Right lobe of liver (tissue), 6 donors: ENCODE data around the gene TERB2. TPM values are rescaled to one million over a fixed set of nuclear protein-coding genes. Genes with fewer than 3 reads are reported as not detected.
"Not testable (repeated sequence)": the region's sequence is repeated elsewhere in the genome, so short reads cannot be mapped to it uniquely, and the experiment has no call there.

Experiments used
- ATAC-seq, 4 donors: fragments of 200-7000 bp; cut with Tn5 transposase; one replicate each; pipeline ENCODE4 v1.9.1; 2020; ENCODE audit warnings: mild to moderate bottlenecking in 4 of 4, moderate library complexity in 4 of 4
- DNase-seq, 3 donors: peaks; one replicate each; pipeline ENCODE4 v3.0.0-alpha.2; 2020
- H3K27ac ChIP-seq, 3 donors: fragments of 200-600 bp; one replicate each; pipeline ENCODE4 v1.8.0; 2022
- H3K27me3 ChIP-seq, 2 donors: fragments of 200-600 bp; one replicate each; pipeline ENCODE4 v1.8.0; 2022
- H3K36me3 ChIP-seq, 4 donors: fragments of 200-600 bp; sonication (generic) in 1 of 4; one replicate each; pipeline versions ENCODE4 v1.5.1 to v1.8.0; 2017 to 2022; ENCODE audit warnings: control low read depth in 1 of 4
- H3K4me1 ChIP-seq, 4 donors: fragments of 200-600 bp; sonication (generic) in 1 of 4; one replicate each; pipeline versions ENCODE4 v1.5.1 to v1.8.0; 2017 to 2022; ENCODE audit warnings: control low read depth in 1 of 4
- H3K4me3 ChIP-seq, 3 donors: fragments of 200-600 bp; one replicate each; pipeline ENCODE4 v1.8.0; 2022
- H3K9me3 ChIP-seq, 4 donors: fragments of 200-600 bp; sonication (generic) in 1 of 4; one replicate each; pipeline versions ENCODE4 v1.5.1 to v1.8.0; 2017 to 2022; ENCODE audit warnings: control low read depth in 1 of 4
- POLR2A ChIP-seq: fragments of 450-650 bp; IDR thresholded peaks from one replicate; pipeline ENCODE4 v1.6.1; 2017; ENCODE audit warnings: antibody characterized with exemption, mild to moderate bottlenecking
- WGBS: methylation state at CpG from one replicate; pipeline ENCODE4 v1.1.6; 2018; ENCODE audit warnings: low coverage, low lambda C conversion rate; ENCODE audit not compliant: insufficient coverage; ENCODE audit errors: missing lambda C conversion rate; 5-methylcytosine and 5-hydroxymethylcytosine counted together
- intact Hi-C, 2 donors: fragments of 100-400 bp; cut with DNase I; formaldehyde crosslinking; loops; one replicate each; pipeline versions ENCODE4 v1.11.2 to v1.14.1; 2022
- total RNA-seq, 6 experiments: library from RNA; depleted of rRNA in 2 of 6; stranded (reverse); fragments of >200 nt in 2 of 6; fragmentation: NEBNext Ultra II Directional in 3 of 6; extraction: Animal tissue kit (Norgen Biotek cat#: 25700) in 3 of 6; gene quantifications; one replicate each; pipeline versions ENCODE4 v1.1.0 to v1.2.4, GENCODE V29; 2016 to 2023
- TF ChIP-seq, protein P1 (sequence below), 4 donors: fragments of 200-600 bp in 3 of 4; fragments of 450-650 bp in 1 of 4; IDR thresholded peaks; one replicate each; pipeline versions ENCODE4 v1.5.1 to v1.8.0; 2016 to 2022; ENCODE audit warnings: antibody characterized with exemption in 4 of 4, mild to moderate bottlenecking in 2 of 4
- donor health status: DM: no; HTN: yes; CAD: no.
- donor health status: DM: no; HTN: no; CAD: no.
- donor health status: DM: no; HTN: no; CAD: no.
- donor health status: DM: no; HTN: yes; CAD: no.
- donor health status: DM: no; HTN: yes; CAD: no.

The TERB2 gene
- total RNA-seq, 6 experiments from 2014 or later, result 0.32 TPM; not detected in 5

DNA sequence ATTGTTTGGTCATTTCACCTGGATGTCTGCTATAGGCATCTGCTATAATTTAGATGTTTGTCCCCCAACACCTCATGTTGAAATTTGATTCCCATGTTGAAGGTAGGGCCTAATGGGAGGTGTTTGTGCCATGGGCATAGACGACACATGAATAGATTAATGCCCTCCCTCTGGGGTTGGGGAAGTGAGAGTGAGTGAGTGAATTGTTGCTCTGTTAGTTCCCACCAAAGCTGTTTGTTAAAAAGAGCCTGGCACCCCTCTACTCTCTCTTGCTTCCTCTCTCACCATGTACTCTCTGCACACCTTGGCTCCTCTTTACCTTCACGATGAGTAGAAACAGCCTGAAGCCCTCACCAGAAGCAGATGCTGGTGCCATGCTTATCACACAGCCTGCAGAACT is 42.6 kb downstream of the TERB2 start:
- H3K4me1 ChIP-seq, result peaks cover 0 to 16% (median under 1%) of the 10 kb centered on the region in 4 donors
- no peaks in the 10 kb centered on the region for H3K9me3 ChIP-seq
- WGBS, result 81% methylated on average over 2 of the region's 2 CpGs
- DNase-seq (no peak), ATAC-seq (no peak)
- intact Hi-C loops, result no loop called here
- no peak for TF ChIP-seq POLR2A
- H3K27me3 ChIP-seq, result no peaks in the 10 kb centered on the region
- no peaks in the 10 kb centered on the region for H3K36me3 ChIP-seq
- no peak overlapping the region for H3K4me3 ChIP-seq
- H3K27ac ChIP-seq, result no peak overlapping the region

DNA sequence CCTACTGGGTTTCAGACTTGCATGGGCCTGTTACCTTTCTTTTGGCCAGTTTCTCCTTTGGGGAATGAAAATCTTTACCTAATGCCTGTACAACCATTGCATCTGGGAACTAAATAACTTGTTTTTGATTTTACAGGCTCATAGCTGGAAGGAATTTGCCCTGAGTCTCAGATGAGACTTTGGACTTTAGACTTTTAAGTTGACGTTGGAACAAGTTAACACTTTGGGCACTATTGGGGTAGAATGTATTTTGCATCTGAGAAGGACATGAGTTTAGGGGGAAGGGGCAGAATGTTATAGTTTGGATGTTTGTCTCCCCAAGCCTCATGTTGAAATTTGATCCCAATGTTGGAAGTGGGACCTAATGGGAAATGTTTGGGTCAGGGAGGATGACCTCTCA is 44.7 kb downstream of the TERB2 start:
- WGBS, result 10% methylated on average over 1 of the region's 1 CpG
- peaks cover 0 to 19% (median 2%) of the 10 kb centered on the region in 4 donors for H3K4me1 ChIP-seq
- intact Hi-C loops, H3K9me3 ChIP-seq, H3K4me3 ChIP-seq, H3K27me3 ChIP-seq, H3K36me3 ChIP-seq, DNase-seq: not testable (repeated sequence)
- peak overlapping the region in 2 of 3 donors; percentile 53 to 68 for H3K27ac ChIP-seq
- peak; percentile 49 to 69 (median 62) for ATAC-seq

DNA sequence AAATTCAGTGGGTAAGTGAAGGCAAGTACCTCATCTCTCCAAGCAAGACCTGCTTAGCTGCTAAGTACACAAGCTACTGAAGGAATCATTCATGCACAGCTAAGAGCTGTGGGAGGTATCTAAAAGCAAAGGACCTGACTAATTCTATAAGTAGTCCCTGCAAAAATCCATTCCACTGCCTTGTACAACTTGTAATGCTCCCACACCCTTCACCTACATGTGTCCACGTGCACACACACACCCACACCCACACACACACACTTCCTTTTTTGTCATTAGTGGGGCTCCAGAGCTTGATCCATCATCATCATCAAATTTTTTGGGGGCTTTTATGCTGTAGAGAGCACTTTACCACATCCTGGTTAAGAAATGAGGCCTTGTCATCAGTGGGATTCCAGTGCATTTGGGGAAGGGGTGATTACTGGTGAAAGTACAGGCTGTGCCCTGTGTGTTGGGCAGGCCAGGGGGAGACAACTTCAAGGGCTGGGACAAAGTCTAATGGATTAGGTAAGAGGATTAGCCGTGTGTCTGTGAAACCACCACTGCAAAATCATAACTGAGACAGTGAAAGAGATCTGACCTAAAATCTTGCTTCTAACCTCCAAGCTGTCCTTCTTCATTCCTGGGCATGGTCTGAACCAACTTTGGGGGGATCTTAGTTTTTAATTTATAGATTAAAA is 47.4 kb downstream of the TERB2 start:
- H3K36me3 ChIP-seq, intact Hi-C loops, H3K4me3 ChIP-seq, H3K9me3 ChIP-seq, H3K27me3 ChIP-seq, DNase-seq: not testable (repeated sequence)
- peaks cover 0 to 19% (median 4%) of the 10 kb centered on the region in 4 donors for H3K4me1 ChIP-seq
- H3K27ac ChIP-seq, result peak overlapping the region in 2 of 3 donors; percentile 38 to 54
- WGBS, result 13% methylated on average over 2 of the region's 2 CpGs
- ATAC-seq, result peak; percentile 86 to 88 (median 88)

DNA sequence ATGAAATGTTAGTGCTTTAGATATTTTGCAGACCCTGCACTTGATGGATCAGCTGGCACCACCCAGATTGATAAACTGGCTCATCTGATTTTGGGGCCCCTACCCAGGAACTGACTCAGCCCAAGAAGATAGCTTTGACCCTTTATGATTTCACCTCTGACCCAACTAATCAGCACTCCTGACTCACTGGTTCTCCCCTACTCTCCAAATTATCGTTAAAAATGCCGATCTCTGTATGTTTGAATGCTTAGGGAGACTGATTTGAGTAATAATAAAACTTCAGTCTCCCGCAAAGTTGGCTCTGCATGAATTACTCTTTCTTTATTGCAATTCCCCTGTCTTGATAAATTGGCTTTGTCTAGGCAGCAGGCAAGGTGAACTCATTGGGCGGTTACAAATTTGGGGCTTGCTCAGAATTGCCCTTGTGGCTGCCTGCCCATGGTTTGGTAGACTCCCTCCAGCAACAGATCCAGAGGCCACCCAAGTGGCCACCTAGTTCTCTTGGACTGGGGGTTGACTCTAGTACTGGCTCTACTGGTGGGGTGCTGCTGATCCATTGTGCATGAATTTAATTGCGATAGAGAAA is 48.2 kb downstream of the TERB2 start:
- H3K9me3 ChIP-seq, ATAC-seq, H3K4me3 ChIP-seq, DNase-seq, H3K36me3 ChIP-seq, H3K27me3 ChIP-seq, intact Hi-C loops: not testable (repeated sequence)
- WGBS, result 72% methylated on average over 4 of the region's 5 CpGs
- Histone ChIP-seq H3K4me1 (peaks cover 0 to 19% (median 4%) of the 10 kb centered on the region in 4 donors), H3K27ac (peak overlapping the region in 2 of 3 donors; percentile 38 to 54)

DNA sequence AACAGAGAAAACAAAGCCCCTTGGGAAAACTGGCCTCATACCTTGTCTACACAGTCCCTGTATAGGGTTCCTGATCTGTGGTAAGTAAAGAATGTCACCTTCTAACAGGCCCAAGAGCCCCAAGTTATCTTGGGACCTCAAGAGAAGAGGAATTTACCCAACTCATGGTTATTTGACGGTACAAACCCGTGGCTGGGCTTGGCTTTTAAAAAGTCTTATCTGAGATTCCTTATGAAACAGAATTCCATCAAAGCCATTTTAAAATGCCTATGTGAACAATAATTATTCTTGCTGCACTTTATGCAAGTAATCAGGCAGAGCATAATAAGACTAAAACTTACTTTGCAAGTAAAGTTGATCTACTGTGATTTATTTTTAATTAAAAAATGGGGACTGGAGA is 52.6 kb downstream of the TERB2 start:
- H3K4me3 ChIP-seq, result no peak overlapping the region
- H3K4me1 ChIP-seq, result peaks cover 0 to 9% (median 2%) of the 10 kb centered on the region in 4 donors
- no peak overlapping the region for H3K27ac ChIP-seq
- no peak for TF ChIP-seq POLR2A
- TF ChIP-seq, protein P1, sequence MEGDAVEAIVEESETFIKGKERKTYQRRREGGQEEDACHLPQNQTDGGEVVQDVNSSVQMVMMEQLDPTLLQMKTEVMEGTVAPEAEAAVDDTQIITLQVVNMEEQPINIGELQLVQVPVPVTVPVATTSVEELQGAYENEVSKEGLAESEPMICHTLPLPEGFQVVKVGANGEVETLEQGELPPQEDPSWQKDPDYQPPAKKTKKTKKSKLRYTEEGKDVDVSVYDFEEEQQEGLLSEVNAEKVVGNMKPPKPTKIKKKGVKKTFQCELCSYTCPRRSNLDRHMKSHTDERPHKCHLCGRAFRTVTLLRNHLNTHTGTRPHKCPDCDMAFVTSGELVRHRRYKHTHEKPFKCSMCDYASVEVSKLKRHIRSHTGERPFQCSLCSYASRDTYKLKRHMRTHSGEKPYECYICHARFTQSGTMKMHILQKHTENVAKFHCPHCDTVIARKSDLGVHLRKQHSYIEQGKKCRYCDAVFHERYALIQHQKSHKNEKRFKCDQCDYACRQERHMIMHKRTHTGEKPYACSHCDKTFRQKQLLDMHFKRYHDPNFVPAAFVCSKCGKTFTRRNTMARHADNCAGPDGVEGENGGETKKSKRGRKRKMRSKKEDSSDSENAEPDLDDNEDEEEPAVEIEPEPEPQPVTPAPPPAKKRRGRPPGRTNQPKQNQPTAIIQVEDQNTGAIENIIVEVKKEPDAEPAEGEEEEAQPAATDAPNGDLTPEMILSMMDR (IDR thresholded peaks at IDR 0.05), result no peak
- 77% methylated on average over 2 of the region's 2 CpGs for WGBS
- no peaks in the 10 kb centered on the region for H3K9me3 ChIP-seq
- ATAC-seq, result no peak
- no peaks in the 10 kb centered on the region for H3K27me3 ChIP-seq
- DNase-seq, result no peak
- intact Hi-C loops, result no loop called here
- no peaks in the 10 kb centered on the region for H3K36me3 ChIP-seq

DNA sequence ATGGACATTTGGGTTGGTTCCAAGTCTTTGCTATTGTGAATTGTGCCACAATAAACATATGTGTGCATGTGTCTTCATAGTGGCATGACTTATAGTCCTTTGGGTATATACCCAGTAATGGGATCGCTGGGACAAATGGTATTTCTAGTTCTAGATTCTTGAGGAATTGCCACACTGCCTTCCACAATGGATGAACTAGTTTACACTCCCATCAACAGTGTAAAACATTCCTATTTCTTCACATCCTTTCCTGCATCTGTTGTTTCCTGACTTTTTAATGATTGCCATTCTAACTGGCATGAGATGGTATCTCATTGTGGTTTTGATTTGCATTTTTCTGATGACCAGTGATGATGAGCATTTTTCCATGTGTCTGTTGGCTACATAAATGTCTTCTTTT is 58.6 kb downstream of the TERB2 start:
- WGBS, result 100% methylated on average over 1 of the region's 1 CpG
- DNase-seq, ATAC-seq, H3K27me3 ChIP-seq, H3K27ac ChIP-seq, H3K4me1 ChIP-seq, H3K9me3 ChIP-seq, intact Hi-C loops, H3K4me3 ChIP-seq, H3K36me3 ChIP-seq: not testable (repeated sequence)

DNA sequence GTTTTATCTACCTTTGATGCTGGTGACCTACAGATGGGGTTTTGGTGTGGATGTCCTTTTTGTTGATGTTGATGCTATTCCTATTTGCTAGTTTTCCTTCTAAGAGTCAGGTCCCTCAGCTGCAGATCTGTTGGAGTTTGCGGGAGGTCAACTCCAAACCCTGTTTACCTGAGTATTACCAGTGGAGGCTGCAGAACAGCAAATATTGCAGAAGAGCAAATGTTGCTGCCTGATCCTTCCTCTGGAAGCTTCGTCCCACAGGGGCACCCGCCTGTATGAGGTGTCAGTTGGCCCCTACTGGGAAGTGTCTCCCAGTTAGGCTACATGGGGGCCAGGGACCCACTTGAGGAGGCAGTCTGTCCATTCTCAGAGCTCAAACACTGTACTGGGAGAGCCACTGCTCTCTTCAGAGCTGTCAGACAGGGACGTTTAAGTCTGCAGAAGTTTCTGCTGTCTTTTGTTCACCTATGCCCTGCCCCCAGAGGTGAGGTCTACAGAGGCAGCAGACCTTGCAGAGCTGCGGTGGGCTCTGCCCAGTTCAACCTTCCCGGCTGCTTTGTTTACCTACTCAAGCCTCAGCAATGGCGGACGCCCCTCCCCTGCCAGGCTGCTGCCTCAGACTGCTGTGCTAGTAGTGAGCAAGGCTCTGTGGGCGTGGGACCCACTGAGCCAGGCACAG is 63.9 kb downstream of the TERB2 start:
- intact Hi-C loops, result loop anchor here in 1 of 2 donors (10.0 kb wide), 1 partner anchor 166 kb away; no protein-coding TSS in a partner anchor
- WGBS, result 73% methylated on average over 7 of the region's 9 CpGs
- H3K27ac ChIP-seq, result peak overlapping the region in 2 of 3 donors; percentile 60 to 76

DNA sequence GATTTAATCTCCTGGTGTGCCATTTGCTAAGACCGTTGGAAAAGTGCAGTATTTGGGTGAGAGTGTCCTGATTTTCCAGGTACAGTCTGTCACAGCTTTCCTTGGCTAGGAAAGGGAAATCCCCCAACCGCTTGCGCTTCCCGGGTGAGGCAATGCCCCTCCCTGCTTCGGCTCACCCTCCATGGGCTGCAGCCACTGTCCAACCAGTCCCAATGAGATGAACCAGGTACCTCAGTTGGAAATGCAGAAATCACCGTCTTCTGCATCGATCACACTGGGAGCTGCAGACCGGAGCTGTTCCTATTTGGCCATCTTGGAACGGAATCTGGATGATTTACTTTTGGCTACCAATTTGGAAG is 64.4 kb downstream of the TERB2 start:
- not testable (repeated sequence) for H3K36me3 ChIP-seq, H3K4me3 ChIP-seq, H3K9me3 ChIP-seq, DNase-seq, H3K27me3 ChIP-seq, ATAC-seq
- Histone ChIP-seq H3K27ac (peak overlapping the region in 2 of 3 donors; percentile 60 to 76), H3K4me1 (peaks cover 0 to 20% (median 0%) of the 10 kb centered on the region in 4 donors)
- WGBS, result 84% methylated on average over 5 of the region's 9 CpGs
- intact Hi-C loops, result loop anchor here in 1 of 2 donors (10.0 kb wide), 1 partner anchor 166 kb away; no protein-coding TSS in a partner anchor

More for the DNA sequence above, 63.9 kb downstream of the TERB2 start:
- H3K4me1 ChIP-seq, result peaks cover 0 to 18% (median 0%) of the 10 kb centered on the region in 4 donors
- H3K36me3 ChIP-seq, H3K27me3 ChIP-seq, DNase-seq, ATAC-seq, H3K9me3 ChIP-seq, H3K4me3 ChIP-seq: not testable (repeated sequence)
